Measurements from ENCODE around the gene MED4.

DNA sequence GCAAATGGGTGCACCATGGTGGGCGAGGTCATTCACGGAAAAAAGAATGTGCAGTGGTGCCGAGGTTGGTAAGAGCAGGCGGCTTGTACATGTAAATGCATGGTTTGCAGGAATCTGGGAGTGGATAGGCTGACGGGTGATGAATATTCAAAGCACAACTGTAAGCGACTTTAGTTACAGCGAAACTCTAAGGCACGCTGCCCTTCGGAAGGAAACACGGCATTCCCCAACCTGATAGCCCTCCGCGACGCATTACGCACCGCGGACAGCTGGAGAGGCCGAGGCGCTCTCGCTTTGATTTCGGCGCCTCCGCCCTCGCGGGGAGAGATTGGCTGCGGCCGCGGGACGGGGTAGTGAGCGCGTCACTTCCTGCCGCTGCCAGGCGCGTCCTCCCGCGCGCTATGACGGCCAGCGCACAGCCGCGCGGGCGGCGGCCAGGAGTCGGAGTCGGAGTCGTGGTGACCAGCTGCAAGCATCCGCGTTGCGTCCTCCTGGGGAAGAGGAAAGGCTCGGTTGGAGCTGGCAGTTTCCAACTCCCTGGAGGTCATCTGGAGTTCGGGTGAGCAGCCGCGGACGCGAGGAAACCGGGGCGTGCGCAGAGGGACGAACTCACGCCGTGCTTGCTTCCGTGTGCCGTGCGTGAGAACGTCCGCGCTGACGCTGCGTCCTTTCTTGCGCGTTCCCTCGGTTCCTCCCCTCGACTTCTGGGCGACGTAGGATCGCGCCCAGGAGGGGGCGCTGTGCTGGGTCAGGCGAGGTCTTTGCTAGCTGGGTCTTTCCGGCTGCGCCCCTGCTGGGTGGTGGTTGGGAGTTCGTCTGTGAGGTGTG, 57.3 kb downstream of the MED4 start, which contains the start of gene NUDT15:
- TF ChIP-seq, protein P1, sequence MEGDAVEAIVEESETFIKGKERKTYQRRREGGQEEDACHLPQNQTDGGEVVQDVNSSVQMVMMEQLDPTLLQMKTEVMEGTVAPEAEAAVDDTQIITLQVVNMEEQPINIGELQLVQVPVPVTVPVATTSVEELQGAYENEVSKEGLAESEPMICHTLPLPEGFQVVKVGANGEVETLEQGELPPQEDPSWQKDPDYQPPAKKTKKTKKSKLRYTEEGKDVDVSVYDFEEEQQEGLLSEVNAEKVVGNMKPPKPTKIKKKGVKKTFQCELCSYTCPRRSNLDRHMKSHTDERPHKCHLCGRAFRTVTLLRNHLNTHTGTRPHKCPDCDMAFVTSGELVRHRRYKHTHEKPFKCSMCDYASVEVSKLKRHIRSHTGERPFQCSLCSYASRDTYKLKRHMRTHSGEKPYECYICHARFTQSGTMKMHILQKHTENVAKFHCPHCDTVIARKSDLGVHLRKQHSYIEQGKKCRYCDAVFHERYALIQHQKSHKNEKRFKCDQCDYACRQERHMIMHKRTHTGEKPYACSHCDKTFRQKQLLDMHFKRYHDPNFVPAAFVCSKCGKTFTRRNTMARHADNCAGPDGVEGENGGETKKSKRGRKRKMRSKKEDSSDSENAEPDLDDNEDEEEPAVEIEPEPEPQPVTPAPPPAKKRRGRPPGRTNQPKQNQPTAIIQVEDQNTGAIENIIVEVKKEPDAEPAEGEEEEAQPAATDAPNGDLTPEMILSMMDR (IDR thresholded peaks at IDR 0.05): peak; percentile 92 to 98 (median 98)
- peak; percentile 93 for TF ChIP-seq POLR2AphosphoS5 (IDR thresholded peaks at IDR 0.05)
- peak; percentile 85 to 88 for TF ChIP-seq POLR2A (IDR thresholded peaks at IDR 0.05)
